Measurements from ENCODE around the gene LAMA2. TPM values are rescaled to one million over a fixed set of nuclear protein-coding genes. Genes with fewer than 3 reads are reported as not detected.

LAMA2 gene
- total and polyA plus RNA-seq, 2 donors (not counting 1 experiment from before 2014, with no cell fraction given) = 19.5 to 67.5 TPM

DNA sequence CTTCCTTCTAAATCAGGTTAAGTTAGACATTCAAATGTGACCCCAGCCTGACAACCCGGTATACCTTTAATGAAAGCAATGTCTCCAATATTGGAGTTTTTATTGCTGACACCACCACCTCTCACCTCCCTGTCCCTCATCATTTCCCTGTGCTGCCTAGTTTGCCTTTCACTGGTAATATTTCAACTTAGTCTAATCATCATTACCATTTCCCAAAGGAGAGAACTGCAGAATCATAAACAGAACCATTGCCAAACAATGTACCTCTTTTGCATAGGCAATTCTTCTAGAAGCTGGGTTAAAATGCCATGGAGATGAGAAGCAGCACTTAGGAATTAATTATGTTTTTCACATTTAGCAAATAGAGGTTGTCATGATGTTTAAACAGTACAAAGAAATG is 370.3 kb downstream of the LAMA2 start:
- no peak for TF ChIP-seq EZH2 (IDR thresholded peaks at IDR 0.05; ENCODE audit: low read length, missing control alignments)
- TF ChIP-seq, protein P1, sequence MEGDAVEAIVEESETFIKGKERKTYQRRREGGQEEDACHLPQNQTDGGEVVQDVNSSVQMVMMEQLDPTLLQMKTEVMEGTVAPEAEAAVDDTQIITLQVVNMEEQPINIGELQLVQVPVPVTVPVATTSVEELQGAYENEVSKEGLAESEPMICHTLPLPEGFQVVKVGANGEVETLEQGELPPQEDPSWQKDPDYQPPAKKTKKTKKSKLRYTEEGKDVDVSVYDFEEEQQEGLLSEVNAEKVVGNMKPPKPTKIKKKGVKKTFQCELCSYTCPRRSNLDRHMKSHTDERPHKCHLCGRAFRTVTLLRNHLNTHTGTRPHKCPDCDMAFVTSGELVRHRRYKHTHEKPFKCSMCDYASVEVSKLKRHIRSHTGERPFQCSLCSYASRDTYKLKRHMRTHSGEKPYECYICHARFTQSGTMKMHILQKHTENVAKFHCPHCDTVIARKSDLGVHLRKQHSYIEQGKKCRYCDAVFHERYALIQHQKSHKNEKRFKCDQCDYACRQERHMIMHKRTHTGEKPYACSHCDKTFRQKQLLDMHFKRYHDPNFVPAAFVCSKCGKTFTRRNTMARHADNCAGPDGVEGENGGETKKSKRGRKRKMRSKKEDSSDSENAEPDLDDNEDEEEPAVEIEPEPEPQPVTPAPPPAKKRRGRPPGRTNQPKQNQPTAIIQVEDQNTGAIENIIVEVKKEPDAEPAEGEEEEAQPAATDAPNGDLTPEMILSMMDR (conservative IDR thresholded peaks at IDR 0.05 in 1 of 2, IDR thresholded peaks at IDR 0.05 in 1 of 2; ENCODE audit: low read depth in 1 of 2, low read length in 2 of 2) = no peak
- Histone ChIP-seq H3K79me2 (ENCODE audit: control insufficient read depth, insufficient read depth, low read length) (no peaks in the 10 kb centered on the region), H3K4me2 (ENCODE audit: extremely low read depth, insufficient read depth, low read length) (no peak overlapping the region), H3K4me3 (replicated peaks in 1 of 4; ENCODE audit: control extremely low read depth in 1 of 4, insufficient read depth in 1 of 4, low read depth in 3 of 4, low read length in 4 of 4) (no peak overlapping the region), H3K27me3 (ENCODE audit: control insufficient read depth, insufficient read depth, low read length) (no peaks in the 10 kb centered on the region), H4K20me1 (ENCODE audit: control insufficient read depth, extremely low read depth, insufficient read depth, low read length) (no peaks in the 10 kb centered on the region), H3K4me1 (ENCODE audit: control insufficient read depth, extremely low read depth, insufficient read depth, low read length) (no peaks in the 10 kb centered on the region), H3K27ac (ENCODE audit: insufficient read depth, low read length) (no peak overlapping the region), H3K9ac (ENCODE audit: insufficient read depth, low read length) (no peak overlapping the region), H3K36me3 (ENCODE audit: control insufficient read depth, insufficient read depth, low read length) (no peaks in the 10 kb centered on the region), H2AFZ (ENCODE audit: low read length) (no peak overlapping the region), H3K9me3 (ENCODE audit: control insufficient read depth, insufficient read depth, low read depth, low read length) (no peaks in the 10 kb centered on the region)
- no peak for DNase-seq (ENCODE audit: low read depth in 2 of 2)

DNA sequence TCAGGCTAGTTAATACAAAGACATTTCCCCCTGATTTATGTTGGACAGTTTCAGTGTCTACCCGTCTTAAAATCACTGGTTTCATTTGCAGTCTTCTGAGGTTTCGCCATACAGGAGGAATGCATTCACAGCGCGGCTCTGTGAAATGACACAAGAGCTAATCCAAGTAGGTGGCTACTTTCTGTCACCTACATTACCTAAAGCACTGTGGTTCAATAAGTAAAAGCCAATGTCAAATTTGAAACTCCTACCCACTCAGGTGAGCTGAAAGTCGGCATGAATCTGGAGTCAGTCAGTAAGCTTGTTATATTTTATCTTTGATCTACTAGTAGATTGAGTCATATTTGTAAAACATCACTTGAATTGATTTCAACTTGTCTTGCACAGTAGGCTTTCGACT is 370.8 kb downstream of the LAMA2 start:
- H3K27ac ChIP-seq (ENCODE audit: insufficient read depth, low read length) = no peak overlapping the region
- no peak for DNase-seq (ENCODE audit: low read depth in 2 of 2)
- H3K9ac ChIP-seq (ENCODE audit: insufficient read depth, low read length) = no peak overlapping the region
- H3K4me3 ChIP-seq (replicated peaks in 1 of 4; ENCODE audit: control extremely low read depth in 1 of 4, insufficient read depth in 1 of 4, low read depth in 3 of 4, low read length in 4 of 4) = no peak overlapping the region
- no peak overlapping the region for H2AFZ ChIP-seq (ENCODE audit: low read length)
- H3K79me2 ChIP-seq (ENCODE audit: control insufficient read depth, insufficient read depth, low read length) = no peaks in the 10 kb centered on the region
- H4K20me1 ChIP-seq (ENCODE audit: control insufficient read depth, extremely low read depth, insufficient read depth, low read length) = no peaks in the 10 kb centered on the region
- no peaks in the 10 kb centered on the region for H3K36me3 ChIP-seq (ENCODE audit: control insufficient read depth, insufficient read depth, low read length)
- no peaks in the 10 kb centered on the region for H3K4me1 ChIP-seq (ENCODE audit: control insufficient read depth, extremely low read depth, insufficient read depth, low read length)
- no peaks in the 10 kb centered on the region for H3K9me3 ChIP-seq (ENCODE audit: control insufficient read depth, insufficient read depth, low read depth, low read length)
- no peaks in the 10 kb centered on the region for H3K27me3 ChIP-seq (ENCODE audit: control insufficient read depth, insufficient read depth, low read length)
- no peak overlapping the region for H3K4me2 ChIP-seq (ENCODE audit: extremely low read depth, insufficient read depth, low read length)
- TF ChIP-seq, protein P1 (conservative IDR thresholded peaks at IDR 0.05 in 1 of 2, IDR thresholded peaks at IDR 0.05 in 1 of 2; ENCODE audit: low read depth in 1 of 2, low read length in 2 of 2) = no peak
- TF ChIP-seq EZH2 (IDR thresholded peaks at IDR 0.05; ENCODE audit: low read length, missing control alignments) = no peak

DNA sequence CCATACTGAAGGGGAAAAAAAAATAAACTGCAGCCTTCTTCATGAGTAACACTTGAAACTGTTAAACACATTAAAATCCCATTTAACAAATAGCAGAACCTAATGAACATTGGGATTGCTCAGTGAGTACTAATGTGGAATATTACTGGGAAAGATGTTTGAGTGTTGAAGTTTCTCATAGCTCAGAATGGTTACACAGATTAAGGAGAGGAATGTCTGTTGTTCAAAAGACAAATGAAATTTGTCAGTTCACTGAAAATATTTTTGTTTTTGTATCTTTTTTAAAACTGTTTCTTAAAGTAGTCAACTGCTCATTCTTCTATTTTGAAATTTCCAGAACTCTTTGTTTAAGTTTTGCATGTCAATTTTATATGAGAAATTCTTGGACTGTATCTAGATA is 374.3 kb downstream of the LAMA2 start:
- H3K36me3 ChIP-seq (ENCODE audit: control insufficient read depth, insufficient read depth, low read length) = no peaks in the 10 kb centered on the region
- H3K4me1 ChIP-seq (ENCODE audit: control insufficient read depth, extremely low read depth, insufficient read depth, low read length) = no peaks in the 10 kb centered on the region
- no peak overlapping the region for H3K9ac ChIP-seq (ENCODE audit: insufficient read depth, low read length)
- no peak for TF ChIP-seq EZH2 (IDR thresholded peaks at IDR 0.05; ENCODE audit: low read length, missing control alignments)
- TF ChIP-seq, protein P1 (conservative IDR thresholded peaks at IDR 0.05 in 1 of 2, IDR thresholded peaks at IDR 0.05 in 1 of 2; ENCODE audit: low read depth in 1 of 2, low read length in 2 of 2) = no peak
- no peak overlapping the region for H2AFZ ChIP-seq (ENCODE audit: low read length)
- no peaks in the 10 kb centered on the region for H4K20me1 ChIP-seq (ENCODE audit: control insufficient read depth, extremely low read depth, insufficient read depth, low read length)
- no peaks in the 10 kb centered on the region for H3K27me3 ChIP-seq (ENCODE audit: control insufficient read depth, insufficient read depth, low read length)
- no peaks in the 10 kb centered on the region for H3K9me3 ChIP-seq (ENCODE audit: control insufficient read depth, insufficient read depth, low read depth, low read length)
- no peak overlapping the region for H3K27ac ChIP-seq (ENCODE audit: insufficient read depth, low read length)
- peak in 1 of 2 donors; percentile 15 for DNase-seq (ENCODE audit: low read depth in 2 of 2)
- H3K79me2 ChIP-seq (ENCODE audit: control insufficient read depth, insufficient read depth, low read length) = no peaks in the 10 kb centered on the region
- no peak overlapping the region for H3K4me3 ChIP-seq (replicated peaks in 1 of 4; ENCODE audit: control extremely low read depth in 1 of 4, insufficient read depth in 1 of 4, low read depth in 3 of 4, low read length in 4 of 4)
- H3K4me2 ChIP-seq (ENCODE audit: extremely low read depth, insufficient read depth, low read length) = no peak overlapping the region

Data from fibroblast of lung (primary cell).